Kidney epithelial cell (primary cell): ENCODE results near the gene CTBP1. TPM values are rescaled to one million over a fixed set of nuclear protein-coding genes. Genes with fewer than 3 reads are reported as not detected.

Experiments
- DNase-seq: peaks from one replicate; pipeline ENCODE4 v3.0.0-alpha.2; 2010; ENCODE audit warnings: low read depth
- H3K27me3 ChIP-seq: 2 replicates; pipeline ENCODE4 v1.6.0; 2011; ENCODE audit warnings: low read length; ENCODE audit not compliant: control insufficient read depth, insufficient read depth
- H3K36me3 ChIP-seq: 2 replicates; pipeline ENCODE4 v1.5.1; 2011; ENCODE audit warnings: low read length; ENCODE audit not compliant: control insufficient read depth, insufficient read depth
- H3K4me3 ChIP-seq: 2 replicates; pipeline ENCODE4 v1.5.1; 2011; ENCODE audit warnings: low read depth, mild to moderate bottlenecking, control low read depth, low read length
- total RNA-seq: library from RNA; depleted of rRNA; stranded (reverse); fragments of >200 nt; gene quantifications from 2 replicates; pipeline ENCODE4 v1.2.3, GENCODE V29; 2015
- TF ChIP-seq, protein P1 (sequence below): IDR thresholded peaks from 2 replicates; pipeline ENCODE4 v1.5.1; 2011; ENCODE audit warnings: mild to moderate bottlenecking, moderate library complexity, low read length, control low read depth, inconsistent platforms; ENCODE audit not compliant: insufficient read depth, poor library complexity, severe bottlenecking

CTBP1 gene
- total RNA-seq, 1 donor from 2014 or later: 170 TPM

DNA sequence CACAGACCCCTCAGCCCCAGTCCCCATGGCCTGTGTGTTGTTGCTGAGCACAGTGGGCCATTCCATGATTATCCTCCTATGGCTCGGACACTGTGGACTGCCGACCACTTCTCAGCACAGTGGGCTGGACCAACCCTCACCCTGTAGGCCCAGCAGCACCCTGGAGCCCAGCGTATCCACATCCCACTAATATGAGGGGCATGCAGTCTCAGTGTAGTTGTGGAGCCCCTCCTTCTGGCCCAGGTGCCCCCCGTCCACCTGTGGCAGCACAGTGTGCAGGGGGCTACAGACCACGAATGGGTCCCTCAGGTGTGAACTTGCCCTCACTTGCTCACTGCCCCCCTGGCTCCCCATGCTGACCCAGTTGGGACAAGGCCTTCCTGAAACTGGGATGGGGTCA is 84.5 kb downstream of the CTBP1 start:
- Histone ChIP-seq H3K36me3 (no peaks in the 10 kb centered on the region), H3K4me3 (no peak overlapping the region), H3K27me3 (peaks cover 23% of the 10 kb centered on the region)
- DNase-seq: no peak
- TF ChIP-seq, protein P1, sequence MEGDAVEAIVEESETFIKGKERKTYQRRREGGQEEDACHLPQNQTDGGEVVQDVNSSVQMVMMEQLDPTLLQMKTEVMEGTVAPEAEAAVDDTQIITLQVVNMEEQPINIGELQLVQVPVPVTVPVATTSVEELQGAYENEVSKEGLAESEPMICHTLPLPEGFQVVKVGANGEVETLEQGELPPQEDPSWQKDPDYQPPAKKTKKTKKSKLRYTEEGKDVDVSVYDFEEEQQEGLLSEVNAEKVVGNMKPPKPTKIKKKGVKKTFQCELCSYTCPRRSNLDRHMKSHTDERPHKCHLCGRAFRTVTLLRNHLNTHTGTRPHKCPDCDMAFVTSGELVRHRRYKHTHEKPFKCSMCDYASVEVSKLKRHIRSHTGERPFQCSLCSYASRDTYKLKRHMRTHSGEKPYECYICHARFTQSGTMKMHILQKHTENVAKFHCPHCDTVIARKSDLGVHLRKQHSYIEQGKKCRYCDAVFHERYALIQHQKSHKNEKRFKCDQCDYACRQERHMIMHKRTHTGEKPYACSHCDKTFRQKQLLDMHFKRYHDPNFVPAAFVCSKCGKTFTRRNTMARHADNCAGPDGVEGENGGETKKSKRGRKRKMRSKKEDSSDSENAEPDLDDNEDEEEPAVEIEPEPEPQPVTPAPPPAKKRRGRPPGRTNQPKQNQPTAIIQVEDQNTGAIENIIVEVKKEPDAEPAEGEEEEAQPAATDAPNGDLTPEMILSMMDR: no peak

DNA sequence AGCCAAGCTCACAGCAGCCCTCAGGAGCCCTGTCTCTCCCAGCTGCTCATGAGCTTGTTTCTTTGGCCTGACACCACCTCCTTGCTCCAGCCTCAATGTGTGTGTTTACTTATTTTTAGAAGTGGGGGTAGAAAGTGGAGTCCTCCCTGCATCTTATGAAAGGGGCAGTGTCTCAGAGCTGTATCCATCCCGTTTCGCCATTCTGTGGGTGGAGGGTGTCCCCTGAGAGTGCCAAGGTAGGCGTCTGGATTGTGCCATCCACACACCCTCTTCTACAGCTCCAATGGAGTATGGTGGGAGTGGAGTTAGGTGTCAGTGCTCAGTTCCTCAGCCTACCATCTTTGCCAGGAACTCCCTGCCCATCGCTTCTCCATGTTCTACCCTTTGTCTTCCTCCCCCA is 84.9 kb downstream of the CTBP1 start:
- TF ChIP-seq, protein P1: no peak
- Histone ChIP-seq H3K4me3 (no peak overlapping the region), H3K36me3 (no peaks in the 10 kb centered on the region), H3K27me3 (peaks cover 19% of the 10 kb centered on the region)
- no peak for DNase-seq

Other genes with a start within 250 kb of the CTBP1 start
- 39.2 and 41.9 TPM in 2 replicates for gene FGFRL1, start 237.5 kb downstream of the CTBP1 start, total RNA-seq
- 5.2 and 13.0 TPM in 2 replicates for gene RNF212, start 135.6 kb downstream of the CTBP1 start, total RNA-seq
- gene SPON2, start 76.5 kb downstream of the CTBP1 start, total RNA-seq: 9.7 and 10.9 TPM in 2 replicates
- 79.1 and 88.7 TPM in 2 replicates for gene MAEA, start 40.8 kb upstream of the CTBP1 start, total RNA-seq
- gene UVSSA, start 98.1 kb upstream of the CTBP1 start, total RNA-seq: 13.0 and 13.5 TPM in 2 replicates
- not detected in 2 replicates for gene NKX1-1, start 157.3 kb upstream of the CTBP1 start, total RNA-seq